HG03432 (cell line): ENCODE measurements around the gene EGR2.

Experiments used
- ATAC-seq: cut with Tn5 transposase; IDR thresholded peaks from one replicate; pipeline ENCODE4 v1.9.1; 2021; ENCODE audit warnings: mild to moderate bottlenecking, moderate library complexity; ENCODE audit not compliant: unreplicated experiment

The EGR2 gene

GRCh38 chr10:62818426-62819011 lies 2.4 kb upstream of the EGR2 start:
- no peak for ATAC-seq

DNA sequence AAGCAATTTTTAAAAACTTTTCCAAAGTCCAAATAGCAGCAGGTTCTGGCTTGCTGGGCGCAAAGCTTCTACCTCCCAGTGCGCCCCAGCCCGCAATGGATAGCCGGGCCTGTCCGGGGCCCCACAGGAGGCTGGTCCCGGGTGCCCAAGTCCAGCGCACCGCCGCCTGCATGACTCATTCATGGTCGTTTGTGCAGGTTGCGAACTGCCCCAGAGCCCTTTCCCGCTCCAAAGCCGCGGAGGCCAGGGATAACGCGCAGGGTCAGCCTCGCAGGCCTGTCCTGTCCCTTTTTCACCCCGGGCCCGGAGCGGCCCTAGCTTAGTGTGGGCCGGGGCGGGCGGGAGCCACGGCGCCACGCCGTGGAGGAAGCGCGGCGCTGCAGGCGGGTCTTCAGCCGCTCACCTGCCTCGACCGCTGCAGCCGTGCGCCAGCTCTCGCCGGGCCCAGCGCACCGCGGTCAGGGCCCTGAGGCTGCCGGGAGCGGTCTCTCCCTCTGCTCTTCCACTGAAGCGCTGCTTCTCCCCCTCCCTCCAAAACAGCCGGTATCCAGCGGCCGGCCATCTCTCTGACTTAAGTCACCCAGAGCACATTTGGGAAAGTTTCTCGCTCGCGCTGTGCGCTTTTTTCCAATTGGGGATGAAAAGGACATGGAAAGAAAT lies 1.7 kb upstream of the EGR2 start:
- ATAC-seq, result peak; percentile 45

DNA sequence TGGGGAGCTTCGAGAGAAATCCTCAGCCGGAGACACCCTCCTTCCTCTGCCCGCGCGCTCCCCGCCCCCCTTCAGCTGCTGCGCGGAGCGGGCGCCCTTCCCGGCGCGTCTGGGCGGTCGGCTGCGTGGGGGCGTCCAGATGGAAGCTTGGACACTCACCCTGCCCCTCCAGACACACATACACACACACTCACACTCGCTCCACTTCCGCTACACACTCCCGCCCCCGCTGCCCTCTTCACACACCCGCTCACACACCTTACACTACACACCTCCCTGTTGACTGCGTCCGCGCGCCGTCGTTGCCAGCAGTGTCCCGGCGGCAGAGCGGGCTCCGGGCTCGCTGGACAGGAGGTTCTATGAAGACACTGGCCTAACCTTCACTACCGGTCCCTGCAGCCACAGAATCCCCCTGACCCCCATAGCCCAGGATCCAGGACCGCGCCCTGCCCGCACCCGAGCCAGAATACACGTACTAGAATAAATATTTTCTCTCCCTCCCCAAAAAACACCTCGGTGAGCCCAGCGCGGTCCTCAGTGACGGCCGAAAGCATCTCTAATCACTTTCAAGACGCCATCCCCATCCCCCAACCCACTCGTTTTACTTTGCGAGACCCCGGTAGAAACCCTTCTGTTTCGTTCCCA lies 1.1 kb upstream of the EGR2 start:
- ATAC-seq, result peak; percentile 24

DNA sequence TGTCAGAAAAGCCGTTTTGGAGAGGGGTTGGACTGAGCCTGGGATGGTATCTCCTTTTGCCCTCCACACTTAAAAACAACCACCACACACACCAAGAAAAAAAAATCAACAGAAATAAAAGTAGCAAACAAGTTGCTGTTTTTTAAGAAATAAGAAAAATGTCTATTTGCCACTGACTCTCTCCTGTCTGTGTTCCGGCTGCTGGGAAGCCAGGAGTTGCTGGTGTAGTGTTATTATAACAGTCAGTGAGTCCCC lies 163 bp downstream of the EGR2 start:
- no peak for ATAC-seq

DNA sequence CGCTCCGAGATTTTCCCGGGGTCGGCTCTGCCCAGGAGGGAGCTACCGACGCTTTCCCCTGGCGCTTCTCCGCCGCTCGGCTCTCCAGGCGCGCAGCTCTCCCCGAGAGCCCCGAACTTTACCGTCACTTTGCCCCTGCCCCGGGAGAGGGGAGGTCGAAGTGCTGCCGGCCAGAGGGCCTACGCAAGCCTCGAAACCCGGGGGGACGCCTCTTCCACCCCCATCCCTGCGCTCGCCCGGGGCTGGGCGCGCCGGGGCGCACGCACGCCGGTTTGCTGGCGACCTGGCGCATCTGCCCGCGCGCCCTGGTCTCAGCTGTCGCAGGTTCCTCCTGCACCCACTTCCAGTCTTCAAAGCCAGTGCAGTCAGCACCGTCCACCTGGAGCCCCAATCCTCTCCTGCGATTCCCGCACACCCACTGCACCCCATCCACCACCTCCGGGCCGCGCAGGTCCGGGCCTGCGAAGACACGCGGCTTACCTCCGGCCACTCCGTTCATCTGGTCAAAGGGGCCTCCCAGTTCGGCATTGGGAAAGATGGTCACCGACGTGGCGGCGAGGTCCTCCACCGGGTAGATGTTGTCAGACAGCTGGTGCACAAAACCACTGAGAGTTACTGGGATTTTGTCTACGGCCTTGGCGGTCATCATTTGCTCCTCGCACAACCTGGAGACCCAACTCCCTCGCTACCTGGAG lies 638 bp downstream of the EGR2 start:
- ATAC-seq, result no peak

DNA sequence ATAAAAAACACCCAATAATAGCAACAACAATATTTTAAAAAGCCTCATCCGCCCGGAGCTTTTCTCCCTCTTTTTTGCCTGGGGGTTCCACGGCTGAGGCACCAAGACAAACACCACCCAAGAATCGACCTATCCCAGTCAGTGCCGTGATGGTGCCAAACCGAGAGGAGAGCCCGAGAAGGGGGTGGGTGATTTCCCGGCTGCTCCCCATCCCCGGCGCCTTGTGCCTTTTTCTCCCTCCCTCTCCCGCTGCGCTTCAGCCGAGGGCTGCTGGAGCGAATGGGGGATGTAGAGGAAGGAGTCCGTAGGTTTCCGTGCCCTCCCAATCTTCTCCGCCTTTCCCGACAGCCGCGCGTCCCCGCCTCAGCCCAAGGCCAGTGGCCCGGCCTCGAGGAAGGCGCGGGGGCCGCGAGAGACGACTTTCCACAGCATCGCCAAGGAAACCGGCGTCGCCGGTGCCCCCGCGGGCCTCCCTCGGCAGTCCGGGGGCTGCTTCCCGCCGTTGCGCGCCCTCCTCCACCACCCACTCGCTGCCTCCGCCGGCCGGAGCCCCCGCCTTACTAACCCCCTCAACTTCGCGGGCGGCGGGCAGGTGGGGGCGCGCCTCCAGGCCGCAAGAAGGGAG lies 1.3 kb downstream of the EGR2 start:
- ATAC-seq, result no peak

DNA sequence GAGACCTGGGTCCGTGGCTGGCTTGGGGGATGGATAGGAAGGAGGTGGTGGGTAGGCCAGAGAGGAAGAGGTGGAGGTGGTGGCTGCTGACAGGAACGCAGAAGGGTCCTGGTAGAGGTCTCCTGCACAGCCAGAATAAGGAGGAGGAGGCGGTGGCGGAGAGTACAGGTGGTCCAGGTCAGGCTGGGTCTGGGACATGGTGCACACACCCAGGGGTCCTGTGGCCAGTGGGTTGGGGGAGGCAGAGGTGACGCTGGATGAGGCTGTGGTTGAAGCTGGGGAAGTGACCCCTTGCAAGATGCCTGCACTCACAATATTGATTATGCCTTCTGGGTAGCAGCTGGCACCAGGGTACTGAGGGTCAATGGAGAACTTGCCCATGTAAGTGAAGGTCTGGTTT lies 2.2 kb downstream of the EGR2 start:
- no peak for ATAC-seq

DNA sequence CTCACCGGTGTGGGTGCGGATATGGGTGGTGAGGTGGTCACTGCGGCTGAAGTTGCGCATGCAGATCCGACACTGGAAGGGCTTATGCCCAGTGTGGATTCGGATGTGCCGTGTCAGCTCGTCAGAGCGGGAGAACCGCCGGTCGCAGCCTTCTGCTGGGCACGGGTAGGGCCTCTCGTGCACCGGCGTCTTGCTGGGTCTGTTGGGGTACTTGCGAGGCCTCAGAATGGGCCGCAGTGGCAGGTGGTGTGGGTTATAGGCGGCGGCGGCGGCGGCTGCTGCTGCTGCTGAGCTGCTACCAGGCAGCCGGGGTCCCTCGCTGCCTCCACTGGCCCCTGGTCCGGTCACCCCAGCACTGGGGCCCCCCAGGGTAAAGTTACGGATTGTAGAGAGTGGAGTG lies 2.7 kb downstream of the EGR2 start:
- no peak for ATAC-seq

GRCh38 chr10:62812672-62813439 lies 3.3 kb downstream of the EGR2 start:
- no peak for ATAC-seq

- ATAC-seq, result peak; percentile 46
Measured at GRCh38 chr10:62811159-62811875, 4.8 kb downstream of the EGR2 start.

- ATAC-seq, result no peak
Measured at GRCh38 chr10:62810156-62810902, 5.8 kb downstream of the EGR2 start.

DNA sequence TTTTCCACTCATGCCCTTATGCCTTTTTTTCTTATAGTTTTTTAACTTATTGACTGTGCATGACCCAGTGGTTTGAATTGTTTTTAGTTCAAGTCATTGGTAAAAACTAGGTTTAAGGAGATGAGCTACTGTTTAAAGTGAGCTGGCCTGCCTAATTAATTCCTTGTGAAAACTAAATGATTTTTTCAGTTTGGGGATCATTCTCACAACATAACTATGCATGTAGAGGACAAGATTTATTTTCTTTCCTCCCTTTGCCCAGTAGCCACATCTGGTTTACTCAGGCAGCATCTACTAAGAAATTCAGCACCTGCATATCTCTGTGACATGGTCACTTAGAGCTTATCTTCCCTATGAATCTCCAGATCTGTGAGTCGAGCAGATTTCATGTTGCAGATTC lies 9.9 kb downstream of the EGR2 start:
- no peak for ATAC-seq

GRCh38 chr10:62805231-62806099 lies 10.7 kb downstream of the EGR2 start:
- ATAC-seq, result peak; percentile 14

DNA sequence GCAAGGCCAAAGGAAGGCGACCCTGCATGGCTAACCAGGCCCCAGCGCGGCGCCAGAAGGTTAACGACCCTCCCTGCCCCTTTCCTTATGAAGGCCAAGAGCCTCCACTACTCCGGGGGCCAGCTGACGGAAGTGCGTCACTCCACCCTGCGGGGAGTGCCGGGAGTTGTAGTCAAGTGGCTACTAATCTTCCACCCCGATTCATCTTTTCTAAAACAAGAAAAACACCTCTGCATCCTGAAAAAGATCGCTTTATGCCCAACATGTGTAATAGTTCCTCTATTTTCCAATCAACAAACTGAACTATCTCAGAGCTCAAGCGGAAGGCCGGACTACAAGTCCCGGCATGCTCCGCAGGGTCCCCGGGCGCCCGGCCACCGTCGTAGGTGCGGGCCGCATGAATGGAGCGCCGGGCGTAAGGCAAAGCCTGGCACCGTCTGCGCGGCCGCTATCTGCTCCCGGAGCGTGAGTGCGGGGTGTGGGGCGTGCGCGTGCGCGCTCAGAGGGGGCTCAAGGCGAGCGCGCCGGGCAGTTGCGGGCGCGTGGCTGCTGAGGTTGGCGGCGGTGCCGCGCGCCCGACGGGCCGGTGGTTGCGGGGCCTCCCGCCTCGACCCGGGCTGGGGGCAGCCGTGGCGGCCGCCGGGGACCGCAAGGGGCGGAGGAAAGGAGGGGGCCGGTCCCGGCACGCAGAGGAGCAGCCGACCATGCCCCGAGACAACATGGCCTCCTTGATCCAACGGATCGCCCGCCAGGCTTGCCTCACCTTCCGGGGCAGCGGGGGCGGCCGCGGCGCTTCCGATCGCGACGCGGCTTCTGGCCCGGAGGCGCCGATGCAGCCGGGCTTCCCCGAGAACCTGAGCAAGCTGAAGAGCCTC lies 11.6 kb downstream of the EGR2 start, which contains the start of gene ADO:
TSS of gene ADO (plus strand) at position 365 of the 875 bp plus-strand sequence. CDS start at position 705, 340 bp downstream.
- ATAC-seq, result peak; percentile 90

- no peak for ATAC-seq
Measured at GRCh38 chr10:62803724-62804355, 12.3 kb downstream of the EGR2 start.

DNA sequence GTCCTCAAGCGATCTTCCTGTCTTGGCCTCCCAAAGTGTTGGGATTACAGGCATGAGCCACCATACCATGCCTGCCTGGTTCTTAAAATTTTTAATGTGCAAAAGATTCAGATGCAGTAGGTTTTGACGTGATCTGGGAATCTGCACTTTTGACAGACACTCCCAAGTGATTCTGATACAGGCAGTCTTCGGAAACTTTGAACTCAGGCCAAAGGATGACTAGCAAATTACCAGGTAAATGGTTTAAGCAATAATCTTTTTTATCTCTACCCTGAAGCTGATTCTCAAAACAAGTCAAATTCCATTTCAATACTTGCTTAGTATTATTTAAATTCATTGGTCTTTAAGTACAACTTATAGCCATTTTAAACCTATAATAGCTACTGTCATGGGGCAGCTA lies 14.3 kb downstream of the EGR2 start:
- ATAC-seq, result no peak

DNA sequence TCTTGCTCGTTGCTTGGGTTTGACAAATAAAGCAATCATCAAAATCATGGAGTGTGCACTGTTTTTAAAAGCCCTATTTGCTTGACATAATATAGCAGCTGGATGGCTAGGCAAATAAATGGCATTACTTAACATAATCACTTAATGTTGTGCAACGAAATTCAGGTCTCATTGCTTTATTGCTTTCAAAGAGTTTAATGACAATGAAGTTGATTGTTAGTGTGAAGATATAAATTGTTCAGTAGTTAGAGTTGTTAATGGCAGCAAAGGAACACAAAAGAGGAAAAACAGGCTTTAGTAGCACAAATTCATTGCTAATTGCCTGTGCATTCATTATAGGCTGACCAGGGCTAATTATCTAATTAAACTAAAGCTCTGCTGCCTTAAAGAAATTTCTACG lies 19.3 kb downstream of the EGR2 start:
- ATAC-seq, result no peak
